Measurements from ENCODE around the gene GPR83. TPM values are rescaled to one million over a fixed set of nuclear protein-coding genes. Genes with fewer than 3 reads are reported as not detected.
"Not testable (repeated sequence)": the region's sequence is repeated elsewhere in the genome, so short reads cannot be mapped to it uniquely, and the experiment has no call there.

GPR83 gene
- total RNA-seq, 1 donor from 2014 or later = 0.27 TPM

DNA sequence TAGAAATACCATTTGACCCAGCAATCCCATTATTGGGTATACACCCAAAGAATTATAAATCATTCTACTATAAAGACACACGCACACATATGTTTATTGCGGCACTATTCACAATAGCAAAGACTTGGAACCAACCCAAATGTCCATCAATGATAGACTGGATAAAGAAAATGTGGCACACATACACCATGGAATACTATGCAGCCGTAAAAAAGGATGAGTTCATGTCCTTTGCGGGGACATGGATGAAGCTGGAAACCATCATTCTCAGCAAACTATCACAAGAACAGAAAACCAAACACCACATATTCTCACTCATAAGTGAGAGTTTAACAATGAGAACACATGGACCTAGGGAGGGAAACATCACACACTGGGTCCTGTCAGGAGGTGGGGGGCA is 9.3 kb downstream of the GPR83 start:
- DNase-seq; ATAC-seq (ENCODE audit: poor library complexity); intact Hi-C loops (cut with DNase I): not testable (repeated sequence)

DNA sequence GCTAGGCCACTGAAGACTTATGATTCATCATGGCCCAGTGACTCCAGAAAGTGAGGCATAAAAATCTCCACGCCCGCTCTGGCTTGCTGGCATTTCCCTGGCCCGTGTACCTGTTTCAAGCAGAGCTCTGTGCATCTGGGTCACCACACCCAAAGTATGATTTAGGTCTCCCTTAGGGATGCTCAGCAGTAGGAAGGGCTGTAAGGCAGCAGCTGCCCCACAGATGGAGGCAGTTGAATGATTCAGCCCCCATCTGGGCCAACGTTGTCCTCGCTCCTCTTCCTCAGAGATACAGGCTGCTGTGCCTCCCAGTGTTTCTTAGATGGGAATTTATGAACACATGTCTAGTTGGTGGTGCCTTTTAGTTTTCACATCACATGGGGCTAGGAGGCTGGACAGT is 21.6 kb downstream of the GPR83 start:
- no peak for DNase-seq

GRCh38 chr11:94376841-94377240 is 24.4 kb downstream of the GPR83 start:
- ATAC-seq (ENCODE audit: poor library complexity) (no peak), DNase-seq (no peak)
- intact Hi-C loops (cut with DNase I) = no loop called here

More for the DNA sequence above, 21.6 kb downstream of the GPR83 start:
- no peak for ATAC-seq (ENCODE audit: poor library complexity)
- intact Hi-C loops (cut with DNase I) = no loop called here

DNA sequence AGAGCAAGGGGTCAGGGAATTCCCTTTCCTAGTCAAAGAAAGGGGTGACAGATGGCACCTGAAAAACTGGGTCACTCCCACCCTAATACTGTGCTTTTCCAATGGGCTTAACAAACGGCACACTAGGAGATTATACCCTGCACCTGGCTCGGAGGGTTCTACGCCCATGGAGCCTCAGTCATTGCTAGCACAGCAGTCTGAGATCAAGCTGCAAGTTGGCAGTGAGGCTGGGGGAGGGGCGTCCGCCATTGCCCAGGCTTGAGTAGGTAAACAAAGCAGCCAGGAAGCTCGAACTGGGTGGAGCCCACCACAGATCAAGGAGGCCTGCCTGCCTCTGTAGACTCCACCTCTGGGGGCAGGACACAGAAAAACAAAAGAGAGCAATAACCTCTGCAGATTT is 30.6 kb downstream of the GPR83 start:
- DNase-seq; ATAC-seq (ENCODE audit: poor library complexity); intact Hi-C loops (cut with DNase I): not testable (repeated sequence)

DNA sequence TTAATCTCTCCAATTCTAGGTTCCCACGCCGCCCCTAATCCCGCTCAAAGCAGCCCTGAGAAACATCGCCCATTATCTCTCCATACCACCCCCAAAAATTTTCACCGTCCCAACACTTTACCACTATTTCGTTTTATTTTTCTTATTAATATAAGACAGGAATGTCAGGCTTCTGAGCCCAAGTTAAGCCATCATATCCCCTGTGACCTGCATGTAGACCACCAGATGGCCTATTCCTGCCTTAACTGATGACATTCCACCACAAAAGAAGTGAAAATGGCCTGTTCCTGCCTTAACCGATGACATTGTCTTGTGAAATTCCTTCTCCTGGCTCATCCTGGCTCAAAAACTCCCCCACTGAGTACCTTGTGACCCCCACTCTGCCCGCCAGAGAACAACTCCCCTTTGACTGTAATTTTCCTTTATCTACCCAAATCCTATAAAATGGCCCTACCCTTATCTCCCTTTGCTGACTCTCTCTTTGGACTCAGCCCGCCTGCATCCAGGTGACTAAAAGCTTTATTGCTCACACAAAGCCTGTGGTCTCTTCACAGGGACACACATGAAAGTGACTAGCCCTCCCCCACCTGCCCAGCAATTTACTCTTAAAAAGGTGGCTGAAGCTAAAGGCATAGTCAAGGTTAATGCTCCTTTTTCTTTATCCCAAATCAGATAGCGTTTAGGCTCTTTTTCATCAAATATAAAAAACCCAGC is 50.2 kb downstream of the GPR83 start:
- intact Hi-C loops (cut with DNase I); DNase-seq; ATAC-seq (ENCODE audit: poor library complexity): not testable (repeated sequence)

DNA sequence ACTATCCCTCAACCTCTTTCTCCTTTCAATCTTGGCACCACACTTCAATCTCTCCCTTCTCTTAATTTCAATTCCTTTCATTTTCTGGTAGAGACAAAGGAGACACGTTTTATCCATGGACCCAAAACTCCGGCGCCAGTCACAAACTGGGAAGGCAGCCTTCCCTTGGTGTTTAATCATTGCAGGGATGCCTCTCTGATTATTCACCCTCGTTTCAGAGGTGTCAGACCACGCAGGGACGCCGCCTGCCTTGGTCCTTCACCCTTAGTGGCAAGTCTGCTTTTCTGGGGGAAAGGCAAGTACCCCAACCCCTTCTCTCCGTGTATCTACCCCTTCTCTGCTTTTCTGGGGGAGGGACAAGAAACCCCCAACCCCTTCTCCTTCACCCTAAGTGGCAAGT is 54.9 kb downstream of the GPR83 start:
- ATAC-seq (ENCODE audit: poor library complexity); intact Hi-C loops (cut with DNase I): not testable (repeated sequence)

DNA sequence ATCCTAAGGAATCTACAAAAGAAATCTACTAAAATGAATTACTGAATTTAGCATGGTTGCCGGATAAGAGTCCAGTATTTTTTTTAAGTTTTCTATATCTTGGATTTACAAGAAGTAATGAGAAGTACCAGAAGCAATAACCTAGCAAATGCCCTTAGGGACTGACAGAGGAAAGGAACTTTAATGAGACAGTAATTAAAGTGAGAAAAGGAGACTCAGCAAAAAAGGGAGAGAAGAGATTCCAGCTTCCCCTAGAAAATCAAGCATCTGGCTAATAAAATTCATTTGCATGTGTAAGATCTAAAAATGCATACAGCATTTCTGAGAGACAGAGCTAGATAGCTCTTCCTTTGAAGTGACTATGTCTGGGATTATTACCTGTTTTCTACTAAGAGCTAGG is 57.7 kb downstream of the GPR83 start:
- DNase-seq (no peak), ATAC-seq (ENCODE audit: poor library complexity) (no peak)
- intact Hi-C loops (cut with DNase I) = no loop called here

More for the DNA sequence above, 54.9 kb downstream of the GPR83 start:
- DNase-seq = not testable (repeated sequence)

DNA sequence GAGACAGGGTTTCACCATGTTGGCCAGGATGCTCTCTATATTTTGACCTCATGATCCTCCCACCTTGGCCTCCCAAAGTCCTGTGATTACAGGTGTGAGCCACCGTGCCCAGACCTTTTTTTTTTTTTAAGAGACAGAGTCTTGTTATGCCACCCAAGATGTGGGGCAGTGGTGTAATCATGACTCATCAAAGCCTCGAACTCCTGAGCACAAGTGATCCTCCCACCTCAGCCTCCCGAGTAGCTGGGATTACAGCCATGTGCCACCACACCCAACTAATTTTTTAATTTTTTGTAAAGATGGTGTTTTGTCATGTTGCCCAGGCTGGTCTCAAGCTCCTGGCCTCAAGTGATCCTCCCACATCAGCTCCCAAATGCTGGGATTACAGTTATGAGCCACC is 59.0 kb downstream of the GPR83 start:
- intact Hi-C loops (cut with DNase I) = no loop called here
- ATAC-seq (ENCODE audit: poor library complexity) (no peak), DNase-seq (no peak)

DNA sequence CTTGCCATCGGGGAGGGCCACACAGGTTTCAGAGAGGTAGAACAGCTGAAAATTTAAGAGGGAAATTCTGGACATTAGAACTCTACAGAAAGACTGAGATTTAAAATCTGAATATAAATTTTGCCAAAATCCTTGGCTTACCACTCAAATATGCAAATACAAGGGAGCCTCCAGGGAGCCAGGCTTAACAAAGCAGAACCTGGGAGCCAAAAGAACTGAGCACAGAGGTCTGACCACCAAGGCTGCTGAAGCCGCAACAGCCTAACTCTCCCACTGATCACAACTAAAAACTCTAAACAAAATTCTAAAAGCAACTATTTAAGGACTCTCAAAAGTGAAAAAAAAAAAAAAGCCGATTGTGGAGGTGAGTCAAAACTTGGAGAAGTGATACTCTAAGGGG is 62.6 kb downstream of the GPR83 start:
- intact Hi-C loops (cut with DNase I) = no loop called here
- no peak for DNase-seq
- ATAC-seq (ENCODE audit: poor library complexity) = no peak

- DNase-seq (no peak), ATAC-seq (ENCODE audit: poor library complexity) (no peak)
- intact Hi-C loops (cut with DNase I) = no loop called here
These were observed 65.2 kb downstream of the GPR83 start for GRCh38 chr11:94336033-94336432.

GRCh38 chr11:94332814-94333213 is 68.4 kb downstream of the GPR83 start:
- DNase-seq = no peak
- no peak for ATAC-seq (ENCODE audit: poor library complexity)
- intact Hi-C loops (cut with DNase I) = no loop called here

DNA sequence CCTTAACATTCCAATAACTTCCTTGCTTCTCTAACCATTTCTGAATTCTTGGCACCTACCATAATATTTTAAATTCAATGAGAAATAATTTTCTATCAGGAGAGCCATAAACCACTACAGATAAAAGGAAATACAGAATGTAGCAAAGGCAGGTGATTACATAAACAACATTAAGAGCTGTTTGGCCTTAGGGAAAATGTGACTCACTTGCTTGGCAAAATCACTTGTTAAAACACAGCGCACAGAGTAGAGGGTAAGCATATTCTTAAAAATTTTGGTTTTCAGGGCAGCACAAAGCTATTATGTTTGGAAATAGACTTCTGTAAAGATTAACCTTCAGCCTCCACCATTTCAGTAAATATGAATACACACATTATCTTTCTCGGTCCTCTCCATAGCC is 70.4 kb downstream of the GPR83 start:
- intact Hi-C loops (cut with DNase I) = no loop called here
- DNase-seq (no peak), ATAC-seq (ENCODE audit: poor library complexity) (no peak)

- intact Hi-C loops (cut with DNase I) = no loop called here
- no peak for ATAC-seq (ENCODE audit: poor library complexity)
- no peak for DNase-seq
These were observed 71.7 kb downstream of the GPR83 start for GRCh38 chr11:94329501-94329900.

- DNase-seq (no peak), ATAC-seq (ENCODE audit: poor library complexity) (no peak)
- intact Hi-C loops (cut with DNase I) = no loop called here
These were observed 72.6 kb downstream of the GPR83 start for GRCh38 chr11:94328587-94329080.

Other genes starting within 250 kb of the GPR83 start
- gene IZUMO1R, start 96.8 kb downstream of the GPR83 start, total RNA-seq = not detected
- gene MRE11, start 92.4 kb upstream of the GPR83 start, total RNA-seq = 6.4 TPM
- gene ANKRD49, start 92.6 kb upstream of the GPR83 start, total RNA-seq = 4.6 TPM
- not detected for gene C11orf97, start 111.0 kb upstream of the GPR83 start, total RNA-seq
- 1.4 TPM for gene FUT4, start 142.5 kb upstream of the GPR83 start, total RNA-seq
- 0.78 TPM for gene PIWIL4, start 165.9 kb upstream of the GPR83 start, total RNA-seq

Measured in Right ventricle myocardium superior (tissue), 1 donor.